ENCODE measurements around the gene MPRIP. TPM values are rescaled to one million over a fixed set of nuclear protein-coding genes. Genes with fewer than 3 reads are reported as not detected.
"Not testable (repeated sequence)": the region's sequence is repeated elsewhere in the genome, so short reads cannot be mapped to it uniquely, and the experiment has no call there.

Gene MPRIP
- total and polyA plus RNA-seq, 2 of the 13 experiments (the other 11 are each of a cell fraction or from before 2014, with no cell fraction given): 50.2 to 52.4 TPM

- ATAC-seq; FAIRE-seq; intact Hi-C loops (cut with micrococcal nuclease; ENCODE audit: unreplicated experiment); H3K9ac ChIP-seq (ENCODE audit: insufficient read depth, low read depth, low read length); H3K4me2 ChIP-seq (ENCODE audit: low read depth, low read length); H3K27me3 ChIP-seq (ENCODE audit: control insufficient read depth in 1 of 2, insufficient read depth in 2 of 2, low read length in 2 of 2); H3K9me3 ChIP-seq (ENCODE audit: low read length); H3K27ac ChIP-seq (ENCODE audit: extremely low read length, insufficient read depth, low read length); H3K4me1 ChIP-seq (ENCODE audit: insufficient read depth, low read length); CTCF ChIA-PET (ENCODE audit: low intra/inter-chr PET ratio, low total read pairs); POLR2A ChIA-PET; in situ Hi-C loops (cut with HindIII; ENCODE audit: extremely low pct_ligation_motif_present, low pct_unique_long_range_greater_than_20kb); H2AFZ ChIP-seq (ENCODE audit: low read length); BruUV-seq (replicated peaks); H3K4me3 ChIP-seq (replicated peaks in 1 of 3; ENCODE audit: insufficient read depth in 1 of 3, low read depth in 2 of 3, low read length in 3 of 3); H3K36me3 ChIP-seq (replicated peaks in 1 of 2; ENCODE audit: control insufficient read depth in 1 of 2, insufficient read depth in 2 of 2, low read length in 2 of 2); DNase-seq (ENCODE audit: low spot score); H3K79me2 ChIP-seq (ENCODE audit: insufficient read depth, low read length); H4K20me1 ChIP-seq (ENCODE audit: insufficient read depth, low read length): not testable (repeated sequence)
- 30% methylated on average over 7 of the region's 14 CpGs for WGBS (ENCODE audit: low lambda C conversion rate)
These were observed 28.2 kb upstream of the MPRIP start for GRCh38 chr17:17013828-17014747.

- H3K9me3 ChIP-seq (ENCODE audit: low read length); H3K27me3 ChIP-seq (ENCODE audit: control insufficient read depth in 1 of 2, insufficient read depth in 2 of 2, low read length in 2 of 2); DNase-seq (ENCODE audit: low spot score); CTCF ChIA-PET (ENCODE audit: low intra/inter-chr PET ratio, low total read pairs); intact Hi-C loops (cut with micrococcal nuclease; ENCODE audit: unreplicated experiment); H3K4me2 ChIP-seq (ENCODE audit: low read depth, low read length); H3K36me3 ChIP-seq (replicated peaks in 1 of 2; ENCODE audit: control insufficient read depth in 1 of 2, insufficient read depth in 2 of 2, low read length in 2 of 2); ATAC-seq; BruUV-seq (replicated peaks); FAIRE-seq; H3K27ac ChIP-seq (ENCODE audit: extremely low read length, insufficient read depth, low read length); POLR2A ChIA-PET; H2AFZ ChIP-seq (ENCODE audit: low read length); in situ Hi-C loops (cut with HindIII; ENCODE audit: extremely low pct_ligation_motif_present, low pct_unique_long_range_greater_than_20kb); H3K4me3 ChIP-seq (replicated peaks in 1 of 3; ENCODE audit: insufficient read depth in 1 of 3, low read depth in 2 of 3, low read length in 3 of 3); H3K79me2 ChIP-seq (ENCODE audit: insufficient read depth, low read length); H4K20me1 ChIP-seq (ENCODE audit: insufficient read depth, low read length); H3K9ac ChIP-seq (ENCODE audit: insufficient read depth, low read depth, low read length): not testable (repeated sequence)
- peaks cover 16% of the 10 kb centered on the region for H3K4me1 ChIP-seq (ENCODE audit: insufficient read depth, low read length)
- 0 out of 2 replicates have a peak, but pooled peaks have one; percentile 9 for TF ChIP-seq FOSL2 (CRISPR knock-in tag; IDR thresholded peaks at IDR 0.05)
- WGBS (ENCODE audit: low lambda C conversion rate): 36% methylated on average over 7 of the region's 9 CpGs
These were observed 27.5 kb upstream of the MPRIP start for GRCh38 chr17:17014748-17015124.
